Measurements from ENCODE around the gene NCAPG2. TPM values are rescaled to one million over a fixed set of nuclear protein-coding genes. Genes with fewer than 3 reads are reported as not detected.

The NCAPG2 gene
- polyA plus RNA-seq, 1 donor (not counting 4 experiments of a cell fraction or from before 2014, with no cell fraction given), result 16.5 TPM

DNA sequence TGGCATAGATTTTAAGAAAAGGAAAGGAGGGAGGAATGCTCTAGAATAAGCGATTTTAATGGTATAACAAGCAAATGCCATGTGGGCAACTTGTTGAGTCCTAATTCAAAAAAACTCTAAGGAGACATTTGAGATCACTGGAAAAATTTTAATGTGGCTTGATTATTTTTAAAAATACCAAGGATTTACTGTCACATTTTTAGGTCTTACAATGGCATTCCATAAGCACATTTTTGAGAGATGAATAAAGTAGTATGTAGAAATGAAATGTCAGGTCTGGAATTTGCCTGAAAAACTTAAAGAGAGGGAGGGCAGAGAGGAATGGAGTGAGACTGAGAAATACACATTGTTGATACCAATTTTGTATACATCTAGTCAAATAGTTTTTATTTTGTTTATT lies 20.3 kb downstream of the NCAPG2 start:
- DNase-seq (ENCODE audit: low read depth, low spot score), result no peak
- no peak for FAIRE-seq
- TF ChIP-seq EZH2 (IDR thresholded peaks at IDR 0.05; ENCODE audit: low read length), result no peak
- TF ChIP-seq, protein P1, sequence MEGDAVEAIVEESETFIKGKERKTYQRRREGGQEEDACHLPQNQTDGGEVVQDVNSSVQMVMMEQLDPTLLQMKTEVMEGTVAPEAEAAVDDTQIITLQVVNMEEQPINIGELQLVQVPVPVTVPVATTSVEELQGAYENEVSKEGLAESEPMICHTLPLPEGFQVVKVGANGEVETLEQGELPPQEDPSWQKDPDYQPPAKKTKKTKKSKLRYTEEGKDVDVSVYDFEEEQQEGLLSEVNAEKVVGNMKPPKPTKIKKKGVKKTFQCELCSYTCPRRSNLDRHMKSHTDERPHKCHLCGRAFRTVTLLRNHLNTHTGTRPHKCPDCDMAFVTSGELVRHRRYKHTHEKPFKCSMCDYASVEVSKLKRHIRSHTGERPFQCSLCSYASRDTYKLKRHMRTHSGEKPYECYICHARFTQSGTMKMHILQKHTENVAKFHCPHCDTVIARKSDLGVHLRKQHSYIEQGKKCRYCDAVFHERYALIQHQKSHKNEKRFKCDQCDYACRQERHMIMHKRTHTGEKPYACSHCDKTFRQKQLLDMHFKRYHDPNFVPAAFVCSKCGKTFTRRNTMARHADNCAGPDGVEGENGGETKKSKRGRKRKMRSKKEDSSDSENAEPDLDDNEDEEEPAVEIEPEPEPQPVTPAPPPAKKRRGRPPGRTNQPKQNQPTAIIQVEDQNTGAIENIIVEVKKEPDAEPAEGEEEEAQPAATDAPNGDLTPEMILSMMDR (optimal IDR thresholded peaks at IDR 0.05 in 1 of 3, IDR thresholded peaks at IDR 0.05 in 1 of 3, conservative IDR thresholded peaks at IDR 0.05 in 1 of 3; ENCODE audit: extremely low read depth in 1 of 3, insufficient read depth in 2 of 3, low read length in 3 of 3), result no peak

DNA sequence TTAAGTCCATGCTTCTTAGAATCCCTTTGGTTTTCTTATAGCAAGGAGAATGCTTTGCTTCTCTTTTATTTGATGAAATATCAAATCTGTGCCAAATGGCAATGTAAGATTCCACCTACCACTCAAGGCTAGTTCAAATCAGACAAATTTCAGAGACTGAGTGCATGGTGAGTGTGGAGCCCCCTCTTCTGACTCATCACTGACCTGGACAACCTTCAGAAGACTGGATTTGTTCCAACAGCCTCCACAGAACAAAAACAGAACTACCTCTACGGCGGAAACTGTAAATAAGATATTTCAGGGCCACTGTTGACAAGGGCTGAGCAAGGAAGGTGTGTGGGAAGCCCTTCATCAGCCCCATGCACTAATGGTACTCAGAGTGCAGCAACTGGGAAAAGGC lies 21.1 kb downstream of the NCAPG2 start:
- H3K9me3 ChIP-seq (ENCODE audit: control insufficient read depth, low read depth, low read length), result no peaks in the 10 kb centered on the region
- FAIRE-seq (no peak), DNase-seq (ENCODE audit: low read depth, low spot score) (no peak)
- TF ChIP-seq, protein P1 (optimal IDR thresholded peaks at IDR 0.05 in 1 of 3, IDR thresholded peaks at IDR 0.05 in 1 of 3, conservative IDR thresholded peaks at IDR 0.05 in 1 of 3; ENCODE audit: extremely low read depth in 1 of 3, insufficient read depth in 2 of 3, low read length in 3 of 3), result no peak
- TF ChIP-seq EZH2 (IDR thresholded peaks at IDR 0.05; ENCODE audit: low read length), result no peak
- no peaks in the 10 kb centered on the region for H3K79me2 ChIP-seq (ENCODE audit: control insufficient read depth, insufficient read depth, low read length)
- H4K20me1 ChIP-seq (ENCODE audit: control insufficient read depth, extremely low read depth, insufficient read depth, low read length), result no peaks in the 10 kb centered on the region
- H3K4me2 ChIP-seq (ENCODE audit: control insufficient read depth, extremely low read depth, insufficient read depth, low read depth, low read length), result no peak overlapping the region
- no peak overlapping the region for H2AFZ ChIP-seq (ENCODE audit: control insufficient read depth, low read length)
- no peaks in the 10 kb centered on the region for H3K4me1 ChIP-seq (ENCODE audit: control insufficient read depth, extremely low read depth, insufficient read depth, low read length)
- H3K27ac ChIP-seq (ENCODE audit: control insufficient read depth, insufficient read depth, low read length), result no peak overlapping the region
- H3K9me1 ChIP-seq (ENCODE audit: control insufficient read depth, extremely low read depth, insufficient read depth, low read length), result no peaks in the 10 kb centered on the region
- H3K4me3 ChIP-seq (ENCODE audit: control insufficient read depth in 2 of 3, extremely low read depth in 1 of 3, insufficient read depth in 2 of 3, low read depth in 1 of 3, low read length in 3 of 3), result no peak overlapping the region
- dilution Hi-C loops (cut with MboI; ENCODE audit: extremely low pct_ligation_motif_present, low sequenced_read_pairs), result no loop called here
- H3K27me3 ChIP-seq (ENCODE audit: control insufficient read depth, extremely low read depth, insufficient read depth, low read length), result no peaks in the 10 kb centered on the region
- H3K36me3 ChIP-seq (ENCODE audit: control insufficient read depth in 2 of 2, extremely low read depth in 1 of 2, insufficient read depth in 2 of 2, low read length in 2 of 2), result peaks cover 1 to 13% of the 10 kb centered on the region in 2 experiments
- H3K9ac ChIP-seq (ENCODE audit: control insufficient read depth, extremely low read depth, insufficient read depth, low read length), result no peak overlapping the region

More for the DNA sequence above, 20.3 kb downstream of the NCAPG2 start:
- Histone ChIP-seq H2AFZ (ENCODE audit: control insufficient read depth, low read length) (no peak overlapping the region), H3K4me3 (ENCODE audit: control insufficient read depth in 2 of 3, extremely low read depth in 1 of 3, insufficient read depth in 2 of 3, low read depth in 1 of 3, low read length in 3 of 3) (no peak overlapping the region), H3K9me1 (ENCODE audit: control insufficient read depth, extremely low read depth, insufficient read depth, low read length) (no peaks in the 10 kb centered on the region), H3K27ac (ENCODE audit: control insufficient read depth, insufficient read depth, low read length) (no peak overlapping the region), H3K9ac (ENCODE audit: control insufficient read depth, extremely low read depth, insufficient read depth, low read length) (no peak overlapping the region), H3K36me3 (ENCODE audit: control insufficient read depth in 2 of 2, extremely low read depth in 1 of 2, insufficient read depth in 2 of 2, low read length in 2 of 2) (peaks cover 4 to 9% of the 10 kb centered on the region in 2 experiments), H4K20me1 (ENCODE audit: control insufficient read depth, extremely low read depth, insufficient read depth, low read length) (no peaks in the 10 kb centered on the region), H3K4me2 (ENCODE audit: control insufficient read depth, extremely low read depth, insufficient read depth, low read depth, low read length) (no peak overlapping the region), H3K27me3 (ENCODE audit: control insufficient read depth, extremely low read depth, insufficient read depth, low read length) (no peaks in the 10 kb centered on the region), H3K9me3 (ENCODE audit: control insufficient read depth, low read depth, low read length) (no peaks in the 10 kb centered on the region), H3K4me1 (ENCODE audit: control insufficient read depth, extremely low read depth, insufficient read depth, low read length) (no peaks in the 10 kb centered on the region), H3K79me2 (ENCODE audit: control insufficient read depth, insufficient read depth, low read length) (no peaks in the 10 kb centered on the region)
- dilution Hi-C loops (cut with MboI; ENCODE audit: extremely low pct_ligation_motif_present, low sequenced_read_pairs), result no loop called here

Data from keratinocyte (primary cell).